Stomach (tissue), 4 donors: Measurements from ENCODE around the gene MEPE.

Experiments used
- POLR2A ChIP-seq, 4 donors: fragments of 450-650 bp; IDR thresholded peaks; one replicate each; pipeline ENCODE4 v1.6.1; 2016; ENCODE audit warnings: antibody characterized with exemption in 4 of 4, control low read depth in 2 of 4, mild to moderate bottlenecking in 1 of 4, moderate library complexity in 1 of 4
- POLR2AphosphoS5 ChIP-seq, 3 donors: sonication (generic); formaldehyde crosslinking; IDR thresholded peaks; one replicate each; pipeline ENCODE4 v1.6.1; 2016; ENCODE audit warnings: antibody characterized with exemption in 3 of 3
- TF ChIP-seq, protein P1 (sequence below), 7 experiments: fragments of 450-650 bp in 4 of 7; fragments of 200-600 bp in 3 of 7; sonication (generic) in 3 of 7; IDR thresholded peaks; one replicate each; pipeline ENCODE4 v1.5.1; 2016 to 2019; ENCODE audit warnings: antibody characterized with exemption in 7 of 7, control low read depth in 2 of 7, mild to moderate bottlenecking in 1 of 7

DNA sequence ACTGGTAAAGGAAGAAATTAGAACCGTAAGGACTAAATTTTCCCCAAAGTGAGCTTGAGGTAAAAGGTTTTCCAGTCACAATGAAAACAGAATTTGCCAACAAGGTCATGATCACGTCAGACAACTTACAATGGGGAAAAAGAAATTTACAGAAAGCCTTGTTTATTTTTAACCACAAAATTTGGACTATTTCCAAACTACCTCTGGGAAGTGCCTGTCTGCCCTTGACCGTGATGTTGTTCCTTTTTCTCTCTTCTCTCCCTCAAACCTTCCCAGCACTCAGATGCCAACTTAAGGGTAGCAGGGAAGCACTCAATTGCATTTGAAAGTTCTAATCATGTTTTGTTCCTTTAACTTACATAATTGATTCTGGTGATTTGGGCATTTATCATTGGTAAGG is 32.5 kb downstream of the MEPE start:
- TF ChIP-seq, protein P1, sequence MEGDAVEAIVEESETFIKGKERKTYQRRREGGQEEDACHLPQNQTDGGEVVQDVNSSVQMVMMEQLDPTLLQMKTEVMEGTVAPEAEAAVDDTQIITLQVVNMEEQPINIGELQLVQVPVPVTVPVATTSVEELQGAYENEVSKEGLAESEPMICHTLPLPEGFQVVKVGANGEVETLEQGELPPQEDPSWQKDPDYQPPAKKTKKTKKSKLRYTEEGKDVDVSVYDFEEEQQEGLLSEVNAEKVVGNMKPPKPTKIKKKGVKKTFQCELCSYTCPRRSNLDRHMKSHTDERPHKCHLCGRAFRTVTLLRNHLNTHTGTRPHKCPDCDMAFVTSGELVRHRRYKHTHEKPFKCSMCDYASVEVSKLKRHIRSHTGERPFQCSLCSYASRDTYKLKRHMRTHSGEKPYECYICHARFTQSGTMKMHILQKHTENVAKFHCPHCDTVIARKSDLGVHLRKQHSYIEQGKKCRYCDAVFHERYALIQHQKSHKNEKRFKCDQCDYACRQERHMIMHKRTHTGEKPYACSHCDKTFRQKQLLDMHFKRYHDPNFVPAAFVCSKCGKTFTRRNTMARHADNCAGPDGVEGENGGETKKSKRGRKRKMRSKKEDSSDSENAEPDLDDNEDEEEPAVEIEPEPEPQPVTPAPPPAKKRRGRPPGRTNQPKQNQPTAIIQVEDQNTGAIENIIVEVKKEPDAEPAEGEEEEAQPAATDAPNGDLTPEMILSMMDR (IDR thresholded peaks at IDR 0.05): no peak
- TF ChIP-seq POLR2AphosphoS5 (IDR thresholded peaks at IDR 0.05) (no peak), POLR2A (IDR thresholded peaks at IDR 0.05) (no peak)
